ENCODE results near the gene TINAGL1. TPM values are rescaled to one million over a fixed set of nuclear protein-coding genes. Genes with fewer than 3 reads are reported as not detected.

Gene TINAGL1
- total RNA-seq, 2 experiments from 2014 or later = not detected

DNA sequence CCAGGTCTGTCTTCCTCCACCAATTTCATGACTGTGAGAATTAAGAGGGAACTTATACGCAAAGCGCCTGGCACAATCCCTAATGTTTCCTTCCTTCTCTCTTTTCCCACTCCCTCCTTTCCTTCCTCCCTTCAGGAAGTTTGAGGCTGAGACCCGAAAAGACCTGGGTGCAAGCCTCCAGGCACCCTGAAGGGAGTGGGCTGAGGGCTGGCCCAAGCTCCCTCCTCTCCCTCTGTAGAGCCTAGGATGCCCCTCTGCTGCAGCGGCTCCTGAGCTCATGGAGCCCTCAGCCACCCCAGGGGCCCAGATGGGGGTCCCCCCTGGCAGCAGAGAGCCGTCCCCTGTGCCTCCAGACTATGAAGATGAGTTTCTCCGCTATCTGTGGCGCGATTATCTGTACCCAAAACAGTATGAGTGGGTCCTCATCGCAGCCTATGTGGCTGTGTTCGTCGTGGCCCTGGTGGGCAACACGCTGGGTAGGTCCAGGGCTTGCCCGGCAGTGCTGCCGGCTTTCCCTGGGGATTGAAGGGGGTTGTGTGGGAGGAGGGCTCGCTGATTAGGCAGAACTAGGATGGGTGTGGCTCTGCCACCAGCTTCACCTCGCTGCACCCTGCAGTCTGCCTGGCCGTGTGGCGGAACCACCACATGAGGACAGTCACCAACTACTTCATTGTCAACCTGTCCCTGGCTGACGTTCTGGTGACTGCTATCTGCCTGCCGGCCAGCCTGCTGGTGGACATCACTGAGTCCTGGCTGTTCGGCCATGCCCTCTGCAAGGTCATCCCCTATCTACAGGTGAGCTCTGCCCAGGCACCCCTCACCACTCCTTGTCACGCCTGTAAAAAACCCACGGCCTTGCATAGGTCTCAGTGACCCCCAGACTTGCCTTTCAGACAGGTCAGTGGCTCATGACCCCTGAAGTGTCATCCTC is 42.9 kb downstream of the TINAGL1 start:
- no peak for TF ChIP-seq CTCF (IDR thresholded peaks at IDR 0.05)
- DNase-seq = no peak
- ATAC-seq = no peak
- intact Hi-C loops (cut with micrococcal nuclease) = loop anchor here (5.0 kb wide), 1 partner anchor 57 kb away; no protein-coding TSS in a partner anchor
- peaks cover 5% of the 10 kb centered on the region for H3K4me1 Mint-ChIP-seq (ENCODE audit: low read depth)
- no peaks in the 10 kb centered on the region for H3K36me3 Mint-ChIP-seq (ENCODE audit: low read depth)
- ChIA-PET POLR2A (interaction anchor here (1.0 kb wide), 1 partner anchor 16 kb away, joined by 4 read pairs; no protein-coding TSS in a partner anchor), CTCF (interaction anchor here (0.9 to 2.4 kb wide), 21 partner anchors 9 to 170 kb away, joined by 3 to 12 read pairs (median 5); partner anchors contain the start of gene PEF1)
- peaks cover 23% of the 10 kb centered on the region for H3K27me3 Mint-ChIP-seq
- H3K27ac Mint-ChIP-seq = no peak overlapping the region
- no peaks in the 10 kb centered on the region for H3K9me3 Mint-ChIP-seq
- H3K4me3 Mint-ChIP-seq = no peak overlapping the region

GRCh38 chr1:31620631-31621497 is 44.5 kb downstream of the TINAGL1 start:
- Mint-ChIP-seq H3K9me3 (no peaks in the 10 kb centered on the region), H3K27me3 (peaks cover 19% of the 10 kb centered on the region), H3K27ac (no peak overlapping the region), H3K36me3 (ENCODE audit: low read depth) (no peaks in the 10 kb centered on the region), H3K4me3 (no peak overlapping the region), H3K4me1 (ENCODE audit: low read depth) (peaks cover 12% of the 10 kb centered on the region)
- DNase-seq (no peak), ATAC-seq (no peak)
- CTCF ChIA-PET = no interaction called here
- intact Hi-C loops (cut with micrococcal nuclease) = no loop called here
- POLR2A ChIA-PET = interaction anchor here (0.6 to 1.1 kb wide), 2 partner anchors 96 to 140 kb away, joined by 3 read pairs; no protein-coding TSS in a partner anchor
- TF ChIP-seq CTCF (IDR thresholded peaks at IDR 0.05) = no peak

DNA sequence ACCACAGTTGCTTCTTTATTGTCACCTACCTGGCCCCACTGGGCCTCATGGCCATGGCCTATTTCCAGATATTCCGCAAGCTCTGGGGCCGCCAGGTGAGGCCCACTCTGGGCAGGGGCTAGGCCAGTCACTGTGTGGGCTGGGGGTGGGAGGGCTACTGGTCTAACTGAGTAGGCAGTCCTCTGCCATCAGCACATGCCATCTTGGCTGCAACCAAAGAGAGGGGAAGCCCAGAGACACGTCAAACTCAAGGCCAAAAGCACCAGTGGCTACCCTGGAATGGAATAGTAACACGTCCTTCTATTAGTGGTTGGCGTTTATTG is 45.1 kb downstream of the TINAGL1 start:
- no peak for TF ChIP-seq CTCF (IDR thresholded peaks at IDR 0.05)
- Mint-ChIP-seq H3K4me1 (ENCODE audit: low read depth) (peaks cover 12% of the 10 kb centered on the region), H3K9me3 (no peaks in the 10 kb centered on the region), H3K27ac (no peak overlapping the region), H3K36me3 (ENCODE audit: low read depth) (no peaks in the 10 kb centered on the region), H3K4me3 (no peak overlapping the region), H3K27me3 (peaks cover 16% of the 10 kb centered on the region)
- ChIA-PET POLR2A (interaction anchor here (0.6 to 1.1 kb wide), 2 partner anchors 95 to 139 kb away, joined by 3 read pairs; no protein-coding TSS in a partner anchor), CTCF (no interaction called here)
- DNase-seq = no peak
- ATAC-seq = no peak
- intact Hi-C loops (cut with micrococcal nuclease) = no loop called here

DNA sequence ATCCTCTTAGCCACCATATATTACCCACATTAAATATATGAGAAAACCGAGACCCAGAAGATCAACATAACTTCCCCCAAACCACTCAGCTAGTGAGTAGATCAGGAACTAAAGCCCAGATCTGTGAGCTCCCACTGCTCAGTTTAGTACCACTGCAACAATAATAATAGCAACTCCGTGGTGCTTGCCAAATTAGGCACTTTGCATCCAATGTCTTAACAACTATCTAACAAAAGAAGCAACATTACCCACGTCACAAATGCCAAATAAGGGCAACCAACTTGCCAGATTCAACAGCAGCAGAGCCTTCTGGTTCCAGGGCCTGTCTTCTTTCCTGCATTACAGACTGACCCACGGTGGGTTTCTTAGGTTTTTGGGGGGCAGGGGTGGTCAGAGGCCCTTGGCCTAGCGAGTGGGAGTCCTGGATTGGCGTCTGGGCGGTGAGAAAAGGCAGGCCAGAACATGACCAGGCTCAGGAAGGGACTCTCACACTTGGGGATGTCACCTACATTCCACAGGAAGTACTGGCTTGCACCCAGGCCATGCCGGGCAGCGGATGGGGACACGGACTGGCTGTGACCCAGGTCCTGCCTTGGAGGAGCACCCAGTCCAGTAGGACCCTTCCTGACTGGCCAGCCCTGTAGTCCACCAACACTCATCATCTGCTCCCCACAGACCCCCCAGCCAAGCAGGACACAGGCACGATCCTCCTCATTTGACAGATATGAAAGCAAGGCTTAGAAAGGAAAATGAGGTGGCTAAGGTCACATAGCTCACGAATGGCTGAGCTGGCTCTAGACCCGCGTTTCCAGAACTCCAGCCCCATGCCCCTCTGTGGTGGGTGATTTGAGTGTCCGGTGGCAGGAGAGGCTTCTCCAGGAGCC is 45.8 kb downstream of the TINAGL1 start:
- ChIA-PET CTCF (interaction anchor here (1.1 kb wide), 1 partner anchor 34 kb away, joined by 3 read pairs; no protein-coding TSS in a partner anchor), POLR2A (interaction anchor here (0.6 to 1.1 kb wide), 2 partner anchors 95 to 138 kb away, joined by 3 read pairs; no protein-coding TSS in a partner anchor)
- intact Hi-C loops (cut with micrococcal nuclease) = no loop called here
- peaks cover 9% of the 10 kb centered on the region for H3K27me3 Mint-ChIP-seq
- peaks cover 12% of the 10 kb centered on the region for H3K4me1 Mint-ChIP-seq (ENCODE audit: low read depth)
- ATAC-seq = no peak
- TF ChIP-seq CTCF (IDR thresholded peaks at IDR 0.05) = no peak
- no peak overlapping the region for H3K27ac Mint-ChIP-seq
- no peak overlapping the region for H3K4me3 Mint-ChIP-seq
- no peaks in the 10 kb centered on the region for H3K36me3 Mint-ChIP-seq (ENCODE audit: low read depth)
- no peaks in the 10 kb centered on the region for H3K9me3 Mint-ChIP-seq
- no peak for DNase-seq
